ENCODE data around the gene MIPOL1. TPM values are rescaled to one million over a fixed set of nuclear protein-coding genes. Genes with fewer than 3 reads are reported as not detected.
A peak's percentile ranks its signal among the peaks of the same experiment; 100 is the strongest.

MIPOL1 gene
- total and polyA plus RNA-seq, 2 of the 13 experiments (the other 11 are each of a cell fraction or from before 2014, with no cell fraction given), result 8.6 to 34.2 TPM

GRCh38 chr14:37584211-37585100, 386.7 kb downstream of the MIPOL1 start (continued):
- TF ChIP-seq ZNF619 (CRISPR knock-in tag; IDR thresholded peaks at IDR 0.05) (no peak), ZMYM3 (CRISPR knock-in tag; IDR thresholded peaks at IDR 0.05) (no peak), SRSF4 (IDR thresholded peaks at IDR 0.05; ENCODE audit: low read depth, low read length, poor library complexity, severe bottlenecking) (no peak), ZNF124 (CRISPR knock-in tag; IDR thresholded peaks at IDR 0.05) (no peak), GABPB1 (CRISPR knock-in tag; IDR thresholded peaks at IDR 0.05) (no peak), ZNF275 (CRISPR knock-in tag; IDR thresholded peaks at IDR 0.05; ENCODE audit: borderline replicate concordance) (no peak), ZBTB14 (CRISPR knock-in tag; IDR thresholded peaks at IDR 0.05) (no peak), NFATC3 (CRISPR knock-in tag; IDR thresholded peaks at IDR 0.05) (no peak), ZHX2 (IDR thresholded peaks at IDR 0.05; ENCODE audit: low read depth) (peak; percentile 46; the same call in 1 of the 2 replicates), ZHX2 (CRISPR knock-in tag; IDR thresholded peaks at IDR 0.05; ENCODE audit: borderline replicate concordance) (no peak), ZNF292 (CRISPR knock-in tag; IDR thresholded peaks at IDR 0.05; ENCODE audit: borderline replicate concordance, low read depth) (no peak), GZF1 (CRISPR knock-in tag; IDR thresholded peaks at IDR 0.05) (no peak), ZNF784 (CRISPR knock-in tag; IDR thresholded peaks at IDR 0.05; ENCODE audit: borderline replicate concordance) (no peak), TAF15 (IDR thresholded peaks at IDR 0.05; ENCODE audit: low read depth, low read length, poor library complexity, severe bottlenecking) (peak; percentile 11), ZNF564 (CRISPR knock-in tag; IDR thresholded peaks at IDR 0.05) (no peak), HOXA7 (CRISPR knock-in tag; IDR thresholded peaks at IDR 0.05) (no peak), BORCS8-MEF2B (CRISPR knock-in tag; IDR thresholded peaks at IDR 0.05) (no peak), EP300 (IDR thresholded peaks at IDR 0.05; ENCODE audit: low read depth in 2 of 2, low read length in 2 of 2) (no peak), EP300 (CRISPR knock-in tag; IDR thresholded peaks at IDR 0.05; ENCODE audit: borderline replicate concordance) (no peak), ARHGAP35 (CRISPR knock-in tag; IDR thresholded peaks at IDR 0.05; ENCODE audit: borderline replicate concordance) (no peak)
